Hepatocyte (in vitro differentiated cells): Measurements from ENCODE around the gene ZC3H7B. TPM values are rescaled to one million over a fixed set of nuclear protein-coding genes. Genes with fewer than 3 reads are reported as not detected.

Experiments
- DNase-seq: peaks from one replicate; pipeline ENCODE4 v3.0.0-alpha.2; 2016; ENCODE audit warnings: low spot score
- H2AFZ ChIP-seq: fragments of 200-600 bp; sonication (generic); 2 replicates; pipeline ENCODE4 v1.6.0; 2016; ENCODE audit warnings: antibody characterized with exemption, mild to moderate bottlenecking
- H3K27ac ChIP-seq: fragments of 200-600 bp; sonication (generic); 2 replicates; pipeline ENCODE4 v1.5.1; 2016; ENCODE audit warnings: mild to moderate bottlenecking
- H3K27me3 ChIP-seq: fragments of 200-600 bp; sonication (generic); 2 replicates; pipeline ENCODE4 v1.6.1; 2016
- H3K36me3 ChIP-seq: fragments of 200-600 bp; sonication (generic); replicated peaks from 2 replicates; pipeline ENCODE4 v1.5.1; 2016; ENCODE audit warnings: low read depth; ENCODE audit not compliant: insufficient read depth
- H3K4me1 ChIP-seq: fragments of 200-600 bp; sonication (generic); 2 replicates; pipeline ENCODE4 v1.5.1; 2016; ENCODE audit warnings: mild to moderate bottlenecking, moderate library complexity; ENCODE audit not compliant: insufficient read depth
- H3K4me2 ChIP-seq: fragments of 200-600 bp; sonication (generic); 2 replicates; pipeline ENCODE4 v1.6.0; 2016
- H3K4me3 ChIP-seq: fragments of 200-600 bp; sonication (generic); 2 replicates; pipeline ENCODE4 v1.5.1; 2016; ENCODE audit warnings: mild to moderate bottlenecking
- H3K79me2 ChIP-seq: fragments of 200-600 bp; sonication (generic); 2 replicates; pipeline ENCODE4 v1.6.0; 2017; ENCODE audit warnings: mild to moderate bottlenecking
- H3K9me2 ChIP-seq: fragments of 200-600 bp; sonication (generic); replicated peaks from 2 replicates; pipeline ENCODE4 v1.6.0; 2017; ENCODE audit warnings: mild to moderate bottlenecking; ENCODE audit not compliant: insufficient read depth
- H3K9me3 ChIP-seq: fragments of 200-600 bp; sonication (generic); 2 replicates; pipeline ENCODE4 v1.5.1; 2016; ENCODE audit warnings: low read depth, mild to moderate bottlenecking
- H4K20me1 ChIP-seq: fragments of 200-600 bp; sonication (generic); 2 replicates; pipeline ENCODE4 v1.6.0; 2016; ENCODE audit warnings: mild to moderate bottlenecking; ENCODE audit not compliant: insufficient read depth, poor library complexity, severe bottlenecking
- CTCF ChIP-seq: fragments of 200-600 bp; sonication (generic); IDR thresholded peaks from 2 replicates; pipeline ENCODE4 v1.5.1; 2016; ENCODE audit warnings: antibody characterized with exemption, mild to moderate bottlenecking; ENCODE audit not compliant: poor library complexity
- EZH2 ChIP-seq: fragments of 200-600 bp; sonication (generic); IDR thresholded peaks from 2 replicates; pipeline ENCODE4 v1.6.1; 2016; ENCODE audit warnings: antibody characterized with exemption, mild to moderate bottlenecking, borderline replicate concordance
- EZH2phosphoT487 ChIP-seq: fragments of 200-600 bp; sonication (generic); IDR thresholded peaks from one replicate; pipeline ENCODE4 v1.6.1; 2018; ENCODE audit warnings: antibody characterized with exemption, mild to moderate bottlenecking, low read depth, moderate library complexity; ENCODE audit not compliant: unreplicated experiment, severe bottlenecking
- WGBS: methylation state at CpG from one replicate; pipeline ENCODE4 v1.1.6; 2016; ENCODE audit warnings: low lambda C conversion rate; ENCODE audit errors: missing lambda C conversion rate; 5-methylcytosine and 5-hydroxymethylcytosine counted together
- polyA plus RNA-seq: library from polyadenylated mRNA; unstranded; fragments of >200 nt; fragmentation: Nextera tagmentation; extraction: Ambion mirVana; gene quantifications from 2 replicates; pipeline ENCODE4 v1.2.1, GENCODE V29; 2016
- total RNA-seq: library from RNA; depleted of rRNA; stranded (reverse); fragments of >200 nt; gene quantifications from 2 replicates; pipeline ENCODE4 v1.2.3, GENCODE V29; 2014

ZC3H7B gene
- total and polyA plus RNA-seq, 2 experiments from 2014 or later: 6.9 to 30.5 TPM

- 93% methylated on average over 11 of the region's 11 CpGs for WGBS
Observed at GRCh38 chr22:41340357-41340756, 39.0 kb downstream of the ZC3H7B start.

GRCh38 chr22:41341012-41341411 lies 39.7 kb downstream of the ZC3H7B start:
- Histone ChIP-seq H3K79me2 (no peaks in the 10 kb centered on the region), H3K4me3 (no peak overlapping the region), H3K27me3 (no peaks in the 10 kb centered on the region), H3K9me2 (no peaks in the 10 kb centered on the region), H3K4me2 (no peak overlapping the region), H3K36me3 (no peaks in the 10 kb centered on the region), H4K20me1 (no peaks in the 10 kb centered on the region), H2AFZ (no peak overlapping the region), H3K4me1 (no peaks in the 10 kb centered on the region), H3K9me3 (no peaks in the 10 kb centered on the region), H3K27ac (no peak overlapping the region)
- 96% methylated on average over 8 of the region's 8 CpGs for WGBS
- TF ChIP-seq EZH2phosphoT487: no peak
- TF ChIP-seq CTCF: no peak
- no peak for TF ChIP-seq EZH2
- DNase-seq: no peak

More at GRCh38 chr22:41340357-41340756, 39.0 kb downstream of the ZC3H7B start:
- no peaks in the 10 kb centered on the region for H3K4me1 ChIP-seq
- no peak overlapping the region for H3K4me2 ChIP-seq
- TF ChIP-seq CTCF (no peak), EZH2phosphoT487 (no peak), EZH2 (no peak)
- no peaks in the 10 kb centered on the region for H3K9me2 ChIP-seq
- H3K36me3 ChIP-seq: no peaks in the 10 kb centered on the region
- H2AFZ ChIP-seq: no peak overlapping the region
- no peaks in the 10 kb centered on the region for H4K20me1 ChIP-seq
- no peak overlapping the region for H3K4me3 ChIP-seq
- no peaks in the 10 kb centered on the region for H3K9me3 ChIP-seq
- H3K27ac ChIP-seq: no peak overlapping the region
- no peaks in the 10 kb centered on the region for H3K27me3 ChIP-seq
- DNase-seq: no peak
- H3K79me2 ChIP-seq: no peaks in the 10 kb centered on the region

GRCh38 chr22:41341990-41342389 lies 40.7 kb downstream of the ZC3H7B start:
- Histone ChIP-seq H3K4me3 (no peak overlapping the region), H3K36me3 (no peaks in the 10 kb centered on the region), H3K27me3 (no peaks in the 10 kb centered on the region), H3K4me2 (no peak overlapping the region), H2AFZ (no peak overlapping the region), H4K20me1 (no peaks in the 10 kb centered on the region), H3K27ac (no peak overlapping the region), H3K4me1 (no peaks in the 10 kb centered on the region), H3K9me3 (no peaks in the 10 kb centered on the region), H3K9me2 (no peaks in the 10 kb centered on the region), H3K79me2 (no peaks in the 10 kb centered on the region)
- no peak for DNase-seq
- WGBS: 94% methylated on average over 3 of the region's 3 CpGs
- TF ChIP-seq EZH2phosphoT487: no peak
- TF ChIP-seq CTCF: no peak
- no peak for TF ChIP-seq EZH2

GRCh38 chr22:41343300-41343699 lies 42.0 kb downstream of the ZC3H7B start:
- H3K27me3 ChIP-seq: no peaks in the 10 kb centered on the region
- H3K79me2 ChIP-seq: no peaks in the 10 kb centered on the region
- no peak overlapping the region for H3K4me2 ChIP-seq
- H2AFZ ChIP-seq: no peak overlapping the region
- WGBS: 97% methylated on average over 18 of the region's 18 CpGs
- no peak overlapping the region for H3K27ac ChIP-seq
- DNase-seq: no peak
- no peaks in the 10 kb centered on the region for H3K9me3 ChIP-seq
- no peaks in the 10 kb centered on the region for H3K9me2 ChIP-seq
- no peaks in the 10 kb centered on the region for H3K4me1 ChIP-seq
- no peak for TF ChIP-seq CTCF
- TF ChIP-seq EZH2phosphoT487: no peak
- TF ChIP-seq EZH2: no peak
- H3K36me3 ChIP-seq: no peaks in the 10 kb centered on the region
- no peak overlapping the region for H3K4me3 ChIP-seq
- H4K20me1 ChIP-seq: no peaks in the 10 kb centered on the region
